ENCODE results near the gene RNF10.

The RNF10 gene

DNA sequence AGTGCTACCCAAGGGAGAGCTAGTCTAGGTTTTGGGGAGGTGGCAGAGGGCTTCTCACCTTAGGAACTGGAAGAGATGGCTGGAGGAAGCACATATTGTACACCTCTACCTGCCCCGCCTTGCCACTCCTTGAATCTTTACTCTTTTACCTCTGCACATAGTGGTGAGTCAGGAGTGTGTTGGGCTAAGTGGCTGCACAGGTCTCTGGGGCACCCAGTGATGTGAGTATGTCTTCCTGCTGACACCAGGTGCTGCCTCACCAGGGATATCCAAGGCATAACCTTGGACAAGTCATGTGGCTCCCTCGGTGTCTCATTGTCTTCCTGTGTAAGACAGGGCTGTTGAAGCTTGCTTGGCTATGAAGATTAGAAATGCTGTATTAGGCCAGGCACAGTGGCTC lies 86.5 kb downstream of the RNF10 start:
- no peak overlapping the region for H3K4me3 ChIP-seq
- DNase-seq (ENCODE audit: low read depth, low spot score): no peak
- no peaks in the 10 kb centered on the region for H3K36me3 ChIP-seq (ENCODE audit: insufficient read depth, low read length)
- no peak overlapping the region for H3K27ac ChIP-seq
- no peaks in the 10 kb centered on the region for H3K9me3 ChIP-seq (ENCODE audit: low read depth, low read length)
- TF ChIP-seq POLR2AphosphoS5 (IDR thresholded peaks at IDR 0.05; ENCODE audit: borderline replicate concordance, low read depth, low read length) (no peak), FOXP2 (optimal IDR thresholded peaks at IDR 0.05; ENCODE audit: control extremely low read depth, extremely low read length, insufficient read depth) (no peak)
- no peak overlapping the region for H3K9ac ChIP-seq (ENCODE audit: insufficient read length)

- DNase-seq (ENCODE audit: low read depth, low spot score): no peak
- H3K36me3 ChIP-seq (ENCODE audit: insufficient read depth, low read length): no peaks in the 10 kb centered on the region
- H3K27ac ChIP-seq: no peak overlapping the region
- TF ChIP-seq FOXP2 (optimal IDR thresholded peaks at IDR 0.05; ENCODE audit: control extremely low read depth, extremely low read length, insufficient read depth): no peak
- H3K9ac ChIP-seq (ENCODE audit: insufficient read length): no peak overlapping the region
- no peaks in the 10 kb centered on the region for H3K9me3 ChIP-seq (ENCODE audit: low read depth, low read length)
- H3K4me3 ChIP-seq: no peak overlapping the region
Measured at GRCh38 chr12:120625557-120626419, 91.6 kb downstream of the RNF10 start.

All from SK-N-MC (cell line).